ENCODE results near the gene DSEL.

The DSEL gene

DNA sequence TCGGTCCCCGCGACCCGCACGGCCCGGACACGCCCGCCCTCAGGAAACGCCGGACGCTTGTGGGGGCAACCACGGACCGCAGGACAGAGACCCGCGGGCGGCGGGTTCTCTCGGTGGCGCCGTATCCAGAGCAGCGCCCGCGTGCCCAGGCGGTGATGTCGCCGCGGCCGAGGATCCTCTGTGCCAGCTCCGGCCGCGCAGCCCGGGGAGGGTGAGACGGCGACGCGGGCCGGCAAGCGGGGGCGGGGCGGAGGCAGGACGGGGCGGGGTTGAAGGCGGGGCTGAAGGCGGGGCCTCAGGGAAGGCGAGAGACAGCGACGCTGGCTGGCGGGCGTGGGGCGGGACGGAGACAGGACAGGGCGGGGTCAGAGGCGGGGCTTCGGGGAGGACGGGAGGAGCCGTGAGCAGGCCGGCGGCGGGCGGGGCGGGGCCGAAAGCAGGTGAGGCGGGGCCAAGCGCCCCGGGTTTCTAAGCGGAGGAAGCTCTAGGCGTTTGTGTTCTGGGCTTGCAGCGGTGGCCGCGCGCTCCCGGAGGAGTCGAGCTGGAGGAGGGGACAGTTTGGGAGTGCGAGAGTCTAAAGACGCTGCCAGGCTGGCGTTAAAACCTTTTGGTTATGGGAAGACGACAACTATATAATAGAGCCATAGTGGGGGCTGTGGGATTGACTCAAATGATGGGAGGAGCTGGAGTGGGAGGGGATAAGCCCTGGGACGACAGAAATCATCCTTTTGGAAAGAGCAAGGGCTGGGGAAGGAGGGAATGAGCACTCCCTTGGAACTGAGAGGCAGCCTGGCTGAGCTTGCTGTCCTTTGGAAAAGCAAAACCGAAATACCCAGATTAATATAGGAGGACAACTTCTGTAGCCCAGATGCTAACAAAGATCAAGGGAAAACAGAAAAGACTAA lies at the start of gene DSEL:
TSS of gene DSEL (minus strand) at position 182 of the 905 bp plus-strand sequence. CDS start 2,112 bp downstream, outside the sequence.
- DNase-seq, result peak; percentile 99

DNA sequence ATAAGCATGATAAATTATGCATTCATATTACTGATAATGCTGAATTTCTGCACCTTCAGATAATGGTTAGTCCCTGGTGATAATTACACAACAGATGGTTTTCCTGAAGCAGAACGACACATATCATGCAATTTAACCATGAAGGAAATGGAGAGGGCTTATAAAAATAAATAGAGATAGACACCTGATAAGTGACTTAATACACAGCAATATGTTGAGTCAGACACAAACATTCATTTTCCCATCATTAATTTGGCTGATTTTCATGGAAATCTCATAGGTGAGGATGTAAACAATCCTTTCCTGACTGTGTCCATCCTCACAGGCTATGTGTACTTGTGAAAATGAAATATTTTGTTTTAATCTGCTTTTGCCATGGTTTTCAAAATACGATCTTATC lies 36.9 kb upstream of the DSEL start:
- no peak for DNase-seq

DNA sequence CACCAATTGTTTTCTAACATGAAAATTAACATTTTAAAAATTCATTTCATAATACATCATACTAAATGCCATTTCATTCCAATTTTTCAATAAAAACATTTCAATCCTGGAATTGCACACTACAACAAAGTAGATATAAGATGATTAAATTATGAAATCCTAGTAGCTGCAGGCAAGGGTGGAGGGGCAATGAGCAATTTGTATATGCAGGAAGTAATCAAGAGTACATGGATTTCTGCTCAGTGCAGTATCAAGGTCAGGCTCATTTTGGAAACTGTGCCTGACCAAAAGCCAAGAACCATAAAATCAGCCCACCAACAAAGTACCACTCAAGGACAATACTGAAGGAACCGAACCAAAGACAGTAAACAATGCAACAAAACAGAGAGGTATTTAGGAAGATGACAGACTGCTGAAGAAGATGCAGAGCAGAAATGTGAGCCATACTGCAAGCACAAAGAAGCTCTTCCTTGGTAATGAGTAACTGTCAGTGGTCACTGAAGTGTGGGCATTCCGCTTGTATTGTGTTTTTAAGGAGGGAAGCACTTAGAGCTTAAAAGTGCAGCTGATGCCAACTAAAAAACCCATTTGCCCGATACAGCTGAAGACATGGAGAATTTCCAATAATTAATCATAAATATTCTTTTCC lies 34.5 kb upstream of the DSEL start:
- DNase-seq, result no peak

DNA sequence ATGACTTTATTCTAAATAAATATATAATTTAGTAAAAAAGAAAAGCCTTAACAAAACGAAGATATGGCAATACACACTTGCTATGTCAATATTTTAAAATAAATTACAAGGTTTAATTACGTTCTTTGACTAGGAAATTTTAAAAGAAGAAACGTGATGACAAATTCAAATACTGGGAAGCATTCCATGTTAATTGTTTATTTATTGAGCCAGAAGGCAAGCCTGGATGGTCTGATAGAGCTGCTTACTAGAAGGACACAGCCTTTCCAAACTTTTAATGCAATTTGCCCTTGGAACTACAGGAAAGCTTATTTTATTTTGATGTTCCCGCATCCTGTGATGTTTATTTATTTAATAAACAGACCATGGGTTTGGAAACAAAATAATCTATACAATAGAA lies 33.4 kb upstream of the DSEL start:
- DNase-seq, result no peak

DNA sequence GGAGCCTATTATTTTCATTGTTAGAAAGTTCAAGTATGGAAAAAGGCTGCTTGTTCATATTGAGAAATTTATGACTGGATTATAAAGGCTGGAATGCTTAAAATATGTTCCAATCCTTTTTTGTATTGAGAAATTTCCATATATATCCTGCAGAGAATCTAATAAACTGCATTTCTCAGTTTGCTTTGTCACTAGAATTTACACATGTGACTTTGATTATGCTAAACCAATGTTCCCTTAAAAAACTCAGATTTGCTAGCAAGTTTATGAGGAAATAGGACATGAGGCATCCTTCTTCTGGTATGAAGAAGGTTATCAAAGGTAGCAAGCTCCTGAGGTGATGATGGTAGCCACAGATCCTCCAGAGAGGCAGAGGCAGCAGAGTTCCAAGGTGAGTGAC lies 29.2 kb upstream of the DSEL start:
- no peak for DNase-seq

DNA sequence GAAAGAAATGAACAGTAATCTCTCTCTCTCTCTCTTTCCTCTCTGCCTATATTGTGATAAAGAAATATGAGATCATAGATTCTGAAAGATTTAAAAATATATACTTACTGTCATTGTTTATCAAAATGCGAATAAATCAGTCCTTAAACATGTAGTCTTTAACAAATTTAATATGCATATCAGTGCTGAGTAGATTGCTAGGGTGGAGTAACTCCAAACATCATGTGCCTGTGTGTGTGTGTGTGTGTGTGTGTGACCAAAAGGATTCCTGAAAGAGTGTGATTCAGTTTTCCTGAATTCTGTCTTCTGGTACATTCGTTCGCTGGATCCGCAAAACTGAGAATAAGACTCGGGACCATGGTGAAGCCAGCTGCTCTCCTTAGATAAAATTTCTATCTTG lies 24.0 kb upstream of the DSEL start:
- no peak for DNase-seq

DNA sequence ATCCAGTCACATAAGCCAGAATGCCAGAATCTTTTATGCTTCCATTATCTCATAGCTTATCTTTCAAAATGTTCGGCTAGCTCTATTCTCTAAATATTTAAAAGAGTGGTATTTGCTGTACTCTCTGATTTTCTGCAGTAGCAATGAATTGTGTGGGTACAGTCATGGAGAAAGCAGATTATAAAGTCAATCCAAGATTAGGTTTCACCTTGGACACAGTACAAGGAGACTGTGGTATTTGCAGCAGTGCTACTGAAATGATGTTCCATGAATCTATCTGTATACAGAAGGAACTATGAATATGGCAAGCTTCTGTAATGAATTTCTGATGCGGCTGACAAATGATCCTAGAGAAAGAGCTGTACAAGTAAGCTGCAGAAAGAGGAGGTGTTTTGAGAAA lies 15.4 kb upstream of the DSEL start:
- no peak for DNase-seq

DNA sequence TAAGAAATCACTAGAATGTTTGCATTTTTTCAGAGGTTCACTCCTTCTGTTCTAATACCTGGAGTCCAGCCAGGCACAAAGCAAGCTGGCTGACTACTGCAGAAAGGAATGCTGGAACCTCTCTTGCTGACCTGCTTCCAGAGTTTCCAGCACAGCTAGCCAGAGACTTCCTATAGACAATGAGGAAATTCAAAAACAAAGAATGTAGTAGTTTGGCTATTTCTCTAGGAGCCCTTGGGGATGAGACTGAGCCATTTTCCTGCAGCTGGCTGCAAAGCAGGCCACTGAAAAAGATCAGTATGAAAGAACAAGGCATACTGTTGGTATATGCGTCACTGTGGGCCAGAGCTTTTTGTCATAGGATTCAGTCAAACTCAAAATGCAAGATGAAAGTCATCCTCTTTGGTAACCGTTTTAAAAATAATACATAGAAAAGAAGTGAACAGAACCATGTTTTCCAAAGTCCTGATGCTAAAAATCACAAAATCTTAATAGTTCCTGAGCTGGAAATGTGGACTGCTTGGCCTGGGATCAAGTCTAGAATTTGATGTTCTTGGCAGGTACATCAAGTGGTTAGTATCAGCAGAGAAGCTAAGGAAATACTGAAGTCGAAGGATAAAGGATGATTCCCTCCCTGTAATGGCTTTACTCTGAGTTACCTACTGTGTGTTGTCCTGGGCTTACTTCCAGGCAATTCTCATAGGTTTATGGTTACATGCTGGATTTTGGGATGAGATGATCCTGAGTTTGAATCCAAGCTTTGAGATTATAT lies 9.0 kb upstream of the DSEL start:
- no peak for DNase-seq

DNA sequence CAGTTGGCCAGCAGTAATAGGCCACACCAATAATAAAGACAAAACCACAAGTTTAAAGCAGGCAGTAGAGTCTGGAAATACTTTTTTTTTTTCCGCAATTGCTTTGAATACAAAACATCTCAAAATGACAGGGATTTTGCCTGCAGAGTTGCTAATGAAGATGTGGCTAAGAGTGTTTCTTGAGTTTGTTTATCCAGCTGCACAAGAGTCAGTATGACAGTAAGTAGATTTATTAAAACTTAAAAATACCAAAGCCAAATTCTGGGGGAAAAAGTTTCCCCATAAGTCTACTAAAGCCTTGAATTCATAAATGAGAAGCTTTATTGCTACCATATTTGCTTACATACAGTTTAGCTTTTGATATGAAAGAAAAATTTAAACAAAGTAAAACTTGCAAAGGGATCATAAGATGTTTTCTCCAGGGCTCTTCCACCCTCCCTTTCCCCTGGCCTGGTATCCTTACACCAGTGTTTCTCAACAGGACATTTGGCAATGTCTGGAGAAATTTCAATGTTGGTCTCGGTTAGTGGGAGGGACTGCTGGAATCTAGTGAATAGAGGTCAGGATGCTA lies 3.9 kb upstream of the DSEL start:
- no peak for DNase-seq

DNA sequence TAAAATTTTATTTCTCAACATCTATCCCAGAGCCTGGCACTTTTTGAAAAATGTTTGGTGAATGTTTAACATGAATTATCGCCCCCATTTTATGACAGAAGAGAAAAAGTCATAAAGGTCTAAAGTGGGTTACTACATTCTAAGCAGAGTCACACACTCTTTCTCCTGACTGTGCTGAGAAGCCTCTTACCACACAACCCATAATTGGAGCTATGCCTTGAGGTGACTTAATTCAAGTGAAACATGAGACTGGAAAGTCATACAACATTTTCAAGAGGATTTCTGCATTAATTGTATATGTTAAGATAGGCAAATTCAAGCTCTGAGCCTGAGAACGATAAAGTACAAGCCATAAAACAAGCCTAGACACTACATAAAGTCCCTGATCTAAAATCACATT lies 3.1 kb upstream of the DSEL start:
- DNase-seq, result no peak

DNA sequence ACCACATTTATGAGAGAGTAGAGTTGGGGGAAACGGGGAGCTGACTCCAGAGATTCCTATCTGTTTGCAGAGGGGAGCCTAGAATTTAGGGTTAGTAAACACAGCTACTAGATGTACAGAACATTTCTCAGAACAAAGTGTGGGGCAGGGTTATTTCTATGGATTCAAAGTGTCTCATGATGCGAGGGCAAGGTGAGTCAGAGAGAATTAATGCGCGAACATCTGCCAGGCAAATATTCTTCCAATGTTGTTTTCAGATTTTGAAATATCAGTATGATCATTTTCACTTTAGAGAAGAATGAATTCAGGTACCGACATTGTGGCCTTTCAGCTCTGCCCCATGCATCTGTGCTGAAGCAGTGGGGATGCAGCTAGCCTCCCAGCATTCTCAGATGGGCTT lies 2.0 kb upstream of the DSEL start:
- DNase-seq, result no peak

DNA sequence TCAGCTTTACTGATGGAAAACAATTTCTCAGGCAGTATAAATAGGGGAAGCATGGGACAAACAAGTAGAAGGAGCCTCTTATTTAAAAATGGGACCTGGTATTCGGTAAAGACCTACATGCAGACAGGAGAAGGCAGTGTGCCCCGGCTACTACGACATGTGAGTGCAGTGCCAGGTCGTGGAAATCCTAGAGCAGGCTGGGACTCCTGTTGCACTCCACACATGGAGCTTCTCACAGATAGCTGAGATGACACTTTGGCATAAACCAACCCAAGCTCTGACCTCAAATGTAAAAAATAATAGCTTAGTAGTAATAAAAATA lies 885 bp upstream of the DSEL start:
- DNase-seq, result no peak

DNA sequence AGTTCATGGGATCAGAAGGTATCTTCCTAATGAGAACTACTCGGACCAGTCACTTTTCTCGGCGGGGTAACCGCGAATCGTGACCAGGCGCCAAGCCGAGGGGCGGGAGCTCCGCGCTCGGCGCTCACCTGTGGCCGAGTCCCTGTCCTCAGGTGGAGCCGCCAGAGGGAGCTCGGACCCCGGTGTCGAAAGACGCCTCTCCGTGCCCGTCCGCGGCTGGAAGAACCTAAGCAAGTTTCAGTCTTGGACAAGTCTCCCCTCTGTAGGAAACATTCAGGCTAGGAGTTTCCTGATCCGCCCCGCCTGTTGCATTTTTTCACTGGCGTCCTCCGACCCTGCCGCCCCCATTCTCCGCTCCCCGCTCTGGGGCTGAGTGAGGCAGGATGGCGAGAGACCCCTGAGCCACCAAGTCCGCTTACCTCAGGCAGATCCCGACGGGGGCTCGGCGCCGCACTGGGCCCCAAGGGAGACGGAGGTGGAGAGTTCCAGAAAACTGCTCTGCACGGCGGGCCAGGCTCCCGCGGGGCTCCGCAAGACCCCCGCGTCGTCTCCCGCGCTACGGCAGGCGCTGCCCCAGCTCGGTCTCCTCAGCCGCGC lies 480 bp downstream of the DSEL start:
- peak; percentile 79 for DNase-seq

DNA sequence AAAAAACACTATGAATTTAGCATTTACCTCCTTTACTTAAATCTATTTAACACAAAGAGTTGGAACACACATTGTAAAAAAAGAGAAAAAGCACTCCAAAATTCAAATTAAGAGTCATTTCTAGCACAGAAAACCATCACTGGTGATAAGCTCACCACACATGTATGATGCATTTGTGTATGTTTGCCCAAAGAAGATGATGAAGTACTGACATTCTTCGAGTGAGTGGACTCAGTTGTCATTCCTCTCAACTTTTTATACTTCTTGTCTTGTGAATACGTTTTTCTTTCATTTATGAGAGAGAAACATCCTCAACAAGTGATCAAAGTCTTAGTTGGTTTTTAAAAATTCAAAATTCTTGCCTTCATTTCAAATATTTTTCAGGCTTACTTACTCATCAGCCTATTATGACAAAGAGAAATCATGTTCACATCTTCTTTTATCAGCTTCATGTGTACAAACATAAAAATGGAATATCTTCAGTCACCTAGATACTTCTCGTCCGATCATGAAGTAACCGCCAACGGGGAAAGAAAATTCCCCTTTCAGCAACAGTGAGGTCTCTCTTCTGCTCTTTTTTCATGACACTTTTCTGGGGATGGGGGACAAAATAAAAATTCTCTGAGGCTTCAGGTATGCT lies 1.5 kb downstream of the DSEL start:
- DNase-seq, result no peak

DNA sequence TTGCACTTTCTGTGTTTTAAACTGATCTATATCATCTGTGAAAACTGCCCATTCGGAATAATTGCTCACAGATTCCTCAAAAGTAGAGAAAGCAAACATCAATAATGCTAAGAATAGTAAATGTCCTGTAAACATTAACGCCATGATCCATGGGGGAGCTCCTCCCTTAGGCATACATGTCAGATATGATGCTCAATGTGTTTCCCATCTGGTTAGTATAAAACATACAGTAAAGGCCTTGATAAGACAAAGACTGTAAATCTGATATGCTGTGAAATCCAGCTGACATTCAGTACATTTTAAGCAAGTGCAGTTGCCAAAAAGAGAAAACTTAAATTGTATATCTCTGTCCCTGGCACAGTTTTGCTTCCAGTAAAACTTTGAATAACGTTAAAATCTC lies 2.1 kb downstream of the DSEL start:
- DNase-seq, result no peak

DNA sequence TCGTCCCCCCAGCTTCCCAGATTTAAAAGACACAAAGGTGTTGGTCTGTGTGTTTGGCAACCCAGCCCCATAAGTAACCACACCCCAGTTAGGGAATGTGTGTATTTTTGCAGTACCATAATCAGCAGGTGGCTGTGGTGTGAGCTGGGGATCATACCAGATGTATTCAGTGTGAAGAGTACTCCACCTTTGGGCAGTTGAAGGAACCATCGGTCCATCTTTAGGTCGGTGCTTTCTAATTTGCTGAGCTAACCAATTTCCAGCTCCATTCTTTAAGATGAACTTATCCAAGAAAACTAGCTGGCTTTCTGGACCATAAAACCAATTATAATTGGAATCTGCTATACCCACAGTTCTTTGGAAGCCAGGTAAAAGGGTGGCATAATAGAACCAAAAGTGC lies 3.2 kb downstream of the DSEL start:
- no peak for DNase-seq

DNA sequence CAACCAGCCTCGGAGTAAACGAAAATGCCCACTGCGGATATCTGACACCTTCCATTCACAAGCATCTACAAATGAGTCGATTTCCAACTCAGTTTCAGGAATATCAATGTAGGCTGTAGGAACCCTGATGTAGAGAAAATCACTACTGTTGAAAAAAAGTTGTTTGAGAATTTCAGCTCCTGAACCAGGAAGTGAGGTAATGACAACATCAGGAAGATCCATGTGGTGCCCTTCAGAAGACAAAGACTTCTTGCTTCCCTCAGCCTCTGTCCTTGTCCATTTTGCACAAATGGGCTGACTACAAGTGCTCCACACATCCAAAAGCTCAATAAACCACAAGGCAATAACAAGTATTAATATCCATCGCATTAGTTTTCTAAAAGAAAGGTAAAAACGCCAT lies 4.7 kb downstream of the DSEL start:
- no peak for DNase-seq

DNA sequence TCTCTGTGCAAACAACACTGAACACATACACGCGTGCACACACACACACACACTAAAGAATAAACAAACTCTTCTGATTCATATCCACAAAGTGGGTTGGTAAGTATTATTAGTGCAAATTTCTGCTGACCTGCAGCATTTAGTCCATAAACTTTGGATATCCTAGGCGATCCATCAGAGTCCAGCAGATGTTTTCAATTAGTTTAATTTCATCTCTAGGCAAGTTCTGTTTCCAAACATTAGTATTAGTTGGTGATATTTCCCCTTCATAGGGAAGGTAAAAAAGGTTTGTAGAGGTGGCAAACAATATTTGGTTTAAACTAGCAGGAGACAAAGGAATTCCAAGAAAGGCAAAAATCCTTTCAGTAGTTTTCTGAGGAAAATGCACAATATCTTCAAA lies 5.7 kb downstream of the DSEL start:
- DNase-seq, result no peak

DNA sequence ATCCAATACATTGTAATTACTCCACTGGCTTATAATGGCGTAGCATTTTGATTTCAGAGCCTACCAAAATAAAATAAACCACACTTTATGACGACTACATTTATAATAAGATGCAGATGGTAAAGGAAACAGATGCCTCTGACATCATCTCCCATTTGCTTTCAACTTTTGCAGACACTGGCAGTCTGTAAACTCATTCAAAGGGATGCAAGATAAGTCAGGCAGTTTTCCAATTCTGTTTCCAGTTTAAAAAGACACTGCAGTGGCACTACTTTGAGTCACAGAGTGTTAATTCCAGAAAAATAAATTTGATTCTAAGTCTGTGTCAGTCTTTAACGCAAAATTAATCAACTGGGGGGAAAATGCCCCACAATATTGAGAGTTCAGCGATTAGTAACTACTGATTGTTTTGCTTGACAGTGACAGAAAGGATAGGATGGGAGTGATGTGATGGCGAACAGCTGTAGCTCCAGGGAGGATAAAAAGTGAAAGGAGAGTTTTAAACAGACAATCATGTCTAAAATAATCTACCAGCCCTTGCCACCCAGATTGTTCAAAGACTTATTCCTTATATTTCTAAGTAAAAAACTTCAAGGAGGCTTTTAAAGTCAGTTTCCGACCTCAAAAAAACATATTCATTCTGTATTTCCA lies 6.7 kb downstream of the DSEL start:
- no peak for DNase-seq

DNA sequence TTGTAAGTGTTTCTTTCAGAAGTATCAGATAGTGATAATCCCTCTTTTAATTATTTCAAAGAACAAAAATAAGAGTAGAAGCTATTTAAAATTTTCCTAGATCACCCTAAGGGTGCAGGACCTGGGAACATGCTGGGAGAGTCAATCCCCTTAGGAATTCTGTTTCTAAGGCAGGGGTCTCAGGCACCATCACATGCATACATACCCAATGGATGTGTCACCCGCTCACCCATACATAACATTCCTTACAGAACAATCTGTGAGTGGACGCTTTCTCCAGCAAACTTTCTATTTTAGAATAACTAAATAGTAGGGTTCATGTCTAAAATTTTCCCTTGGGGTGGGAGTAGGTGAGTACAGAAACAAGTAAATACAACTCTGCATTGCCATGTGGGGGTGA lies 8.4 kb downstream of the DSEL start:
- DNase-seq, result no peak

DNA sequence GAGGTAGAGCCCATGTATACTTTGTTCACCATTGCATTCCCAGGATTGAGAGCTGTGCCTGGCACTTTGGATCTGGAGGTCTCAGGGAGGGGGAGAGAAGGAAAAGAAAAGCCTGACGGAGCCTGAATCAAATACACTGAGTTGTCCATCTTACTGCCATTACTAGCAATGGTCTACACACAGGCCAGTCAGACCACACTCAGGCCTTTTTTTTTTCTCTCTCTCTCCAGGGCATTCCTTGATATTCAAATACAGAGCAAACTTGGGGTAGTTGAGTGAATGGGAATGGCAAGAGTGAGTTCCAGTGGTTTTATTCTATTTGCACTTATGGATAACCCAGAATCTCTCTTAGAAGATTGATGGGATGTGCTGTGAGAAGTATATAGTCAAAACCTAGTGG lies 11.8 kb downstream of the DSEL start:
- no peak for DNase-seq

Measured in activated CD8-positive, alpha-beta memory T cell treated with anti-CD3 and anti-CD28 coated beads, Interleukin-2, amount 50 U/mL, for 48 hours (primary cell).